ENCODE measurements around the gene INPP5J.

- TF ChIP-seq POLR2A (IDR thresholded peaks at IDR 0.05; ENCODE audit: low read length) (no peak), GATA1 (IDR thresholded peaks at IDR 0.05; ENCODE audit: low read depth, low read length) (no peak)
Measured at GRCh38 chr22:31107894-31108218, 14.9 kb upstream of the INPP5J start.

All from erythroblast (primary cell).